Left ventricle myocardium superior (tissue), 1 donor: ENCODE data around the gene CCDC170. TPM values are rescaled to one million over a fixed set of nuclear protein-coding genes. Genes with fewer than 3 reads are reported as not detected.

Experiments
- ATAC-seq: fragments of 200-7000 bp; cut with Tn5 transposase; one replicate; pipeline ENCODE4 v1.9.1; 2020; ENCODE audit warnings: mild to moderate bottlenecking, moderate library complexity
- DNase-seq: peaks from one replicate; pipeline ENCODE4 v3.0.0-alpha.2; 2020
- intact Hi-C: fragments of 100-400 bp; cut with micrococcal nuclease; formaldehyde crosslinking; loops from one replicate; pipeline ENCODE4 v1.11.0; 2022
- total RNA-seq: library from RNA; stranded (reverse); fragmentation: NEBNext Ultra II Directional; extraction: Animal tissue kit (Norgen Biotek cat#: 25700); gene quantifications from one replicate; pipeline ENCODE4 v1.2.1, GENCODE V29; 2021
- donor health status: DM: no; HTN: yes; CAD: no; lungs with severe emphysema.

CCDC170 gene
- total RNA-seq, 1 donor from 2014 or later, result 0.47 TPM

GRCh38 chr6:151670116-151670515 is 176.3 kb downstream of the CCDC170 start:
- DNase-seq (no peak), ATAC-seq (no peak)
- intact Hi-C loops, result loop anchor here (10.0 kb wide), 1 partner anchor 595 kb away; no protein-coding TSS in a partner anchor

Other genes with a start within 250 kb of the CCDC170 start
- 5.2 TPM for gene ZBTB2, start 102.5 kb upstream of the CCDC170 start, total RNA-seq
- gene RMND1, start 41.9 kb upstream of the CCDC170 start, total RNA-seq, result 18.7 TPM